ENCODE data around the gene MAP3K14. TPM values are rescaled to one million over a fixed set of nuclear protein-coding genes. Genes with fewer than 3 reads are reported as not detected.

MAP3K14 gene
- total RNA-seq, 2 donors from 2014 or later: 43.8 to 49.1 TPM

GRCh38 chr17:45334701-45335677 lies 18.2 kb upstream of the MAP3K14 start:
- ATAC-seq (no peak), DNase-seq (no peak)
- Mint-ChIP-seq H3K4me3 (no peak overlapping the region), H3K36me3 (ENCODE audit: low read depth) (peaks cover 2% of the 10 kb centered on the region), H3K4me1 (peaks cover 3% of the 10 kb centered on the region), H3K27me3 (peaks cover 4% of the 10 kb centered on the region), H3K27ac (no peak overlapping the region)
- H3K9me3 ChIP-seq (ENCODE audit: control insufficient read depth, low read length, poor library complexity, severe bottlenecking): no peaks in the 10 kb centered on the region

- H3K9me3 ChIP-seq (ENCODE audit: control insufficient read depth, low read length, poor library complexity, severe bottlenecking): no peaks in the 10 kb centered on the region
- Mint-ChIP-seq H3K4me3 (no peak overlapping the region), H3K4me1 (peaks cover 3% of the 10 kb centered on the region), H3K27me3 (no peaks in the 10 kb centered on the region), H3K27ac (no peak overlapping the region), H3K36me3 (ENCODE audit: low read depth) (peaks cover 2% of the 10 kb centered on the region)
- ATAC-seq (no peak), DNase-seq (no peak)
These were observed 17.4 kb upstream of the MAP3K14 start for GRCh38 chr17:45334231-45334630.

- Mint-ChIP-seq H3K4me3 (no peak overlapping the region), H3K27me3 (no peaks in the 10 kb centered on the region), H3K4me1 (peaks cover 3% of the 10 kb centered on the region), H3K27ac (no peak overlapping the region), H3K36me3 (ENCODE audit: low read depth) (peaks cover 2% of the 10 kb centered on the region)
- no peaks in the 10 kb centered on the region for H3K9me3 ChIP-seq (ENCODE audit: control insufficient read depth, low read length, poor library complexity, severe bottlenecking)
- DNase-seq (no peak), ATAC-seq (no peak)
These were observed 16.9 kb upstream of the MAP3K14 start for GRCh38 chr17:45333702-45334092.

- DNase-seq: no peak
- Mint-ChIP-seq H3K4me3 (no peak overlapping the region), H3K27ac (no peak overlapping the region), H3K27me3 (no peaks in the 10 kb centered on the region), H3K36me3 (ENCODE audit: low read depth) (peaks cover 2% of the 10 kb centered on the region), H3K4me1 (peaks cover 3% of the 10 kb centered on the region)
- no peak for ATAC-seq
- no peaks in the 10 kb centered on the region for H3K9me3 ChIP-seq (ENCODE audit: control insufficient read depth, low read length, poor library complexity, severe bottlenecking)
These were observed 16.3 kb upstream of the MAP3K14 start for GRCh38 chr17:45332989-45333701.

- no peak for ATAC-seq
These were observed 15.7 kb upstream of the MAP3K14 start for GRCh38 chr17:45332505-45332904.

GRCh38 chr17:45326626-45327025 lies 9.8 kb upstream of the MAP3K14 start:
- DNase-seq: no peak
- no peaks in the 10 kb centered on the region for H3K36me3 Mint-ChIP-seq (ENCODE audit: low read depth)
- no peaks in the 10 kb centered on the region for H3K27me3 Mint-ChIP-seq

More at GRCh38 chr17:45332505-45332904, 15.7 kb upstream of the MAP3K14 start:
- no peak overlapping the region for H3K4me3 Mint-ChIP-seq
- no peak overlapping the region for H3K27ac Mint-ChIP-seq
- H3K9me3 ChIP-seq (ENCODE audit: control insufficient read depth, low read length, poor library complexity, severe bottlenecking): no peaks in the 10 kb centered on the region
- H3K36me3 Mint-ChIP-seq (ENCODE audit: low read depth): no peaks in the 10 kb centered on the region
- no peaks in the 10 kb centered on the region for H3K27me3 Mint-ChIP-seq
- DNase-seq: no peak
- peaks cover 3% of the 10 kb centered on the region for H3K4me1 Mint-ChIP-seq

GRCh38 chr17:45325810-45326209 lies 9.0 kb upstream of the MAP3K14 start:
- Mint-ChIP-seq H3K27ac (no peak overlapping the region), H3K36me3 (ENCODE audit: low read depth) (no peaks in the 10 kb centered on the region), H3K27me3 (no peaks in the 10 kb centered on the region), H3K4me1 (peaks cover 20% of the 10 kb centered on the region), H3K4me3 (no peak overlapping the region)
- DNase-seq: no peak
- H3K9me3 ChIP-seq (ENCODE audit: control insufficient read depth, low read length, poor library complexity, severe bottlenecking): no peaks in the 10 kb centered on the region
- ATAC-seq: no peak

More at GRCh38 chr17:45326626-45327025, 9.8 kb upstream of the MAP3K14 start:
- peaks cover 12% of the 10 kb centered on the region for H3K4me1 Mint-ChIP-seq
- H3K27ac Mint-ChIP-seq: no peak overlapping the region
- ATAC-seq: no peak
- H3K9me3 ChIP-seq (ENCODE audit: control insufficient read depth, low read length, poor library complexity, severe bottlenecking): no peaks in the 10 kb centered on the region
- no peak overlapping the region for H3K4me3 Mint-ChIP-seq

- Mint-ChIP-seq H3K27ac (no peak overlapping the region), H3K27me3 (no peaks in the 10 kb centered on the region), H3K4me3 (no peak overlapping the region), H3K36me3 (ENCODE audit: low read depth) (no peaks in the 10 kb centered on the region), H3K4me1 (peaks cover 31% of the 10 kb centered on the region)
- DNase-seq: no peak
- no peak for ATAC-seq
- no peaks in the 10 kb centered on the region for H3K9me3 ChIP-seq (ENCODE audit: control insufficient read depth, low read length, poor library complexity, severe bottlenecking)
These were observed 7.5 kb upstream of the MAP3K14 start for GRCh38 chr17:45324336-45324735.

GRCh38 chr17:45322168-45322567 lies 5.3 kb upstream of the MAP3K14 start:
- no peaks in the 10 kb centered on the region for H3K9me3 ChIP-seq (ENCODE audit: control insufficient read depth, low read length, poor library complexity, severe bottlenecking)
- Mint-ChIP-seq H3K27ac (no peak overlapping the region), H3K36me3 (ENCODE audit: low read depth) (no peaks in the 10 kb centered on the region), H3K4me1 (peaks cover 42% of the 10 kb centered on the region), H3K4me3 (peak overlapping the region; percentile 78), H3K27me3 (no peaks in the 10 kb centered on the region)
- no peak for DNase-seq
- no peak for ATAC-seq

GRCh38 chr17:45320931-45321461 lies 4.2 kb upstream of the MAP3K14 start:
- Mint-ChIP-seq H3K27me3 (no peaks in the 10 kb centered on the region), H3K4me3 (peak overlapping the region; percentile 78), H3K27ac (peak overlapping the region; percentile 98), H3K36me3 (ENCODE audit: low read depth) (peaks cover 2% of the 10 kb centered on the region), H3K4me1 (peaks cover 44% of the 10 kb centered on the region)
- ATAC-seq: no peak
- H3K9me3 ChIP-seq (ENCODE audit: control insufficient read depth, low read length, poor library complexity, severe bottlenecking): no peaks in the 10 kb centered on the region
- DNase-seq: no peak

GRCh38 chr17:45320349-45320930 lies 3.6 kb upstream of the MAP3K14 start:
- DNase-seq: no peak
- no peaks in the 10 kb centered on the region for H3K27me3 Mint-ChIP-seq
- no peaks in the 10 kb centered on the region for H3K9me3 ChIP-seq (ENCODE audit: control insufficient read depth, low read length, poor library complexity, severe bottlenecking)
- H3K4me1 Mint-ChIP-seq: peaks cover 50% of the 10 kb centered on the region
- peaks cover 4% of the 10 kb centered on the region for H3K36me3 Mint-ChIP-seq (ENCODE audit: low read depth)
- peak overlapping the region; percentile 98 for H3K27ac Mint-ChIP-seq
- peak overlapping the region; percentile 78 for H3K4me3 Mint-ChIP-seq
- no peak for ATAC-seq

- Mint-ChIP-seq H3K27me3 (no peaks in the 10 kb centered on the region), H3K4me1 (peaks cover 59% of the 10 kb centered on the region), H3K36me3 (ENCODE audit: low read depth) (peaks cover 7% of the 10 kb centered on the region), H3K4me3 (peak overlapping the region; percentile 57), H3K27ac (peak overlapping the region; percentile 98)
- ATAC-seq (no peak), DNase-seq (no peak)
- no peaks in the 10 kb centered on the region for H3K9me3 ChIP-seq (ENCODE audit: control insufficient read depth, low read length, poor library complexity, severe bottlenecking)
These were observed 2.5 kb upstream of the MAP3K14 start for GRCh38 chr17:45319239-45319703.
